ENCODE results near the gene PTP4A2. TPM values are rescaled to one million over a fixed set of nuclear protein-coding genes. Genes with fewer than 3 reads are reported as not detected.

PTP4A2 gene
- total and polyA plus RNA-seq, 2 donors (not counting 3 experiments of a cell fraction or from before 2014, with no cell fraction given), result 74.1 to 184 TPM

- Histone ChIP-seq H3K9me1 (replicated peaks; ENCODE audit: control insufficient read depth, extremely low read depth, insufficient read depth, low read length) (no peaks in the 10 kb centered on the region), H3K9me3 (replicated peaks; ENCODE audit: control insufficient read depth, insufficient read depth, low read length) (no peaks in the 10 kb centered on the region), H3K27me3 (ENCODE audit: control insufficient read depth in 2 of 2, insufficient read depth in 2 of 2, low read length in 2 of 2) (peaks cover 0 to 2% of the 10 kb centered on the region in 2 experiments), H3K4me2 (ENCODE audit: insufficient read depth, low read length) (no peak overlapping the region), H3K9ac (replicated peaks; ENCODE audit: extremely low read depth, insufficient read depth, low read length) (no peak overlapping the region), H3K4me1 (ENCODE audit: control insufficient read depth, extremely low read depth, insufficient read depth, low read length) (no peaks in the 10 kb centered on the region), H3K79me2 (ENCODE audit: control insufficient read depth, insufficient read depth, low read length) (no peaks in the 10 kb centered on the region), H4K20me1 (replicated peaks; ENCODE audit: control insufficient read depth, extremely low read depth, insufficient read depth, low read length) (no peaks in the 10 kb centered on the region), H3K27ac (ENCODE audit: insufficient read depth, low read depth, low read length) (no peak overlapping the region), H3K36me3 (ENCODE audit: control insufficient read depth in 2 of 2, extremely low read depth in 1 of 2, insufficient read depth in 2 of 2, low read length in 2 of 2) (no peaks in the 10 kb centered on the region), H3K4me3 (replicated peaks in 1 of 3; ENCODE audit: insufficient read depth in 1 of 3, low read depth in 1 of 3, low read length in 3 of 3) (no peak overlapping the region), H2AFZ (ENCODE audit: low read depth, low read length) (no peak overlapping the region)
- no TSS peak for BruUV-seq (replicated peaks)
- POLR2A ChIA-PET, result no interaction called here
- intact Hi-C loops (cut with micrococcal nuclease), result no loop called here
- DNase-seq (ENCODE audit: low read depth, low spot score), result no peak
- no peak for FAIRE-seq
- CTCF ChIA-PET, result no interaction called here
- dilution Hi-C loops (cut with MboI; ENCODE audit: extremely low pct_ligation_motif_present, low sequenced_read_pairs), result no loop called here
- TF ChIP-seq, protein P1, sequence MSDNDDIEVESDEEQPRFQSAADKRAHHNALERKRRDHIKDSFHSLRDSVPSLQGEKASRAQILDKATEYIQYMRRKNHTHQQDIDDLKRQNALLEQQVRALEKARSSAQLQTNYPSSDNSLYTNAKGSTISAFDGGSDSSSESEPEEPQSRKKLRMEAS (IDR thresholded peaks at IDR 0.05; ENCODE audit: insufficient read depth, insufficient read length), result no peak
- TF ChIP-seq JUN (IDR thresholded peaks at IDR 0.05; ENCODE audit: borderline replicate concordance, insufficient read depth, insufficient read length, low read depth) (no peak), POLR2AphosphoS5 (IDR thresholded peaks at IDR 0.05; ENCODE audit: insufficient read depth, low read depth, low read length) (no peak), FOS (IDR thresholded peaks at IDR 0.05; ENCODE audit: borderline replicate concordance, insufficient read depth, low read length) (no peak), GATA2 (IDR thresholded peaks at IDR 0.05; ENCODE audit: insufficient read depth, insufficient read length, low read depth, low read length) (no peak), MYC (IDR thresholded peaks at IDR 0.05; ENCODE audit: low read depth, low read length) (no peak)
Measured at GRCh38 chr1:31868862-31869261, 69.3 kb downstream of the PTP4A2 start.

- Histone ChIP-seq H3K9me3 (replicated peaks; ENCODE audit: control insufficient read depth, insufficient read depth, low read length) (no peaks in the 10 kb centered on the region), H3K36me3 (ENCODE audit: control insufficient read depth in 2 of 2, extremely low read depth in 1 of 2, insufficient read depth in 2 of 2, low read length in 2 of 2) (no peaks in the 10 kb centered on the region), H3K9ac (replicated peaks; ENCODE audit: extremely low read depth, insufficient read depth, low read length) (no peak overlapping the region), H3K4me3 (replicated peaks in 1 of 3; ENCODE audit: insufficient read depth in 1 of 3, low read depth in 1 of 3, low read length in 3 of 3) (no peak overlapping the region), H3K27ac (ENCODE audit: insufficient read depth, low read depth, low read length) (no peak overlapping the region), H3K4me1 (ENCODE audit: control insufficient read depth, extremely low read depth, insufficient read depth, low read length) (no peaks in the 10 kb centered on the region), H3K9me1 (replicated peaks; ENCODE audit: control insufficient read depth, extremely low read depth, insufficient read depth, low read length) (no peaks in the 10 kb centered on the region), H3K79me2 (ENCODE audit: control insufficient read depth, insufficient read depth, low read length) (no peaks in the 10 kb centered on the region), H4K20me1 (replicated peaks; ENCODE audit: control insufficient read depth, extremely low read depth, insufficient read depth, low read length) (no peaks in the 10 kb centered on the region), H3K27me3 (ENCODE audit: control insufficient read depth in 2 of 2, insufficient read depth in 2 of 2, low read length in 2 of 2) (peaks cover 0 to 2% of the 10 kb centered on the region in 2 experiments), H2AFZ (ENCODE audit: low read depth, low read length) (no peak overlapping the region), H3K4me2 (ENCODE audit: insufficient read depth, low read length) (no peak overlapping the region)
- POLR2A ChIA-PET, result no interaction called here
- DNase-seq (ENCODE audit: low read depth, low spot score), result no peak
- FAIRE-seq, result no peak
- TF ChIP-seq CTCF (IDR thresholded peaks at IDR 0.05; ENCODE audit: extremely low read depth in 1 of 2, insufficient read depth in 1 of 2, low read depth in 1 of 2, low read length in 2 of 2) (no peak), POLR2AphosphoS5 (IDR thresholded peaks at IDR 0.05; ENCODE audit: insufficient read depth, low read depth, low read length) (no peak), GATA2 (IDR thresholded peaks at IDR 0.05; ENCODE audit: insufficient read depth, insufficient read length, low read depth, low read length) (no peak), MYC (IDR thresholded peaks at IDR 0.05; ENCODE audit: low read depth, low read length) (no peak), FOS (IDR thresholded peaks at IDR 0.05; ENCODE audit: borderline replicate concordance, insufficient read depth, low read length) (no peak), EZH2 (IDR thresholded peaks at IDR 0.05; ENCODE audit: borderline replicate concordance, low read depth, low read length, severe bottlenecking) (no peak), JUN (IDR thresholded peaks at IDR 0.05; ENCODE audit: borderline replicate concordance, insufficient read depth, insufficient read length, low read depth) (no peak), POLR2A (IDR thresholded peaks at IDR 0.05; ENCODE audit: low read depth, low read length) (no peak)
- TF ChIP-seq, protein P1 (IDR thresholded peaks at IDR 0.05; ENCODE audit: insufficient read depth, insufficient read length), result no peak
- dilution Hi-C loops (cut with MboI; ENCODE audit: extremely low pct_ligation_motif_present, low sequenced_read_pairs), result no loop called here
- intact Hi-C loops (cut with micrococcal nuclease), result no loop called here
- CTCF ChIA-PET, result interaction anchor here (1.0 kb wide), 1 partner anchor 31 kb away, joined by 3 read pairs; no protein-coding TSS in a partner anchor
- no TSS peak for BruUV-seq (replicated peaks)
Measured at GRCh38 chr1:31867546-31867945, 70.6 kb downstream of the PTP4A2 start.
